Suprapubic skin (tissue), 4 donors: Measurements from ENCODE around the gene RNPEPL1. TPM values are rescaled to one million over a fixed set of nuclear protein-coding genes. Genes with fewer than 3 reads are reported as not detected.

Source experiments
- DNase-seq, 2 donors: peaks; one replicate each; pipeline ENCODE4 v3.0.0-alpha.2; 2019; ENCODE audit warnings: low spot score in 2 of 2
- H3K27ac ChIP-seq: fragments of 200-600 bp; sonication (generic); one replicate; pipeline ENCODE4 v1.5.1; 2019
- H3K27me3 ChIP-seq: fragments of 200-600 bp; sonication (generic); one replicate; pipeline ENCODE4 v1.5.1; 2019
- H3K36me3 ChIP-seq: fragments of 200-600 bp; sonication (generic); one replicate; pipeline ENCODE4 v1.5.1; 2019
- H3K4me1 ChIP-seq: fragments of 200-600 bp; sonication (generic); one replicate; pipeline ENCODE4 v1.5.1; 2019
- H3K4me3 ChIP-seq: fragments of 200-600 bp; sonication (generic); one replicate; pipeline ENCODE4 v1.5.1; 2019; ENCODE audit warnings: mild to moderate bottlenecking
- H3K9me3 ChIP-seq: fragments of 200-600 bp; sonication (generic); one replicate; pipeline ENCODE4 v1.5.1; 2019
- CTCF ChIP-seq, 2 donors: fragments of 200-600 bp in 1 of 2; fragments of 450-650 bp in 1 of 2; sonication (generic) in 1 of 2; IDR thresholded peaks; one replicate each; pipeline ENCODE4 v1.5.1; 2016 to 2019; ENCODE audit warnings: antibody characterized with exemption in 2 of 2, mild to moderate bottlenecking in 1 of 2, moderate library complexity in 1 of 2
- EP300 ChIP-seq: sonication (generic); formaldehyde crosslinking; IDR thresholded peaks from one replicate; pipeline ENCODE4 v1.6.1; 2017; ENCODE audit warnings: antibody characterized with exemption
- POLR2A ChIP-seq, 2 donors: fragments of 450-650 bp; IDR thresholded peaks; one replicate each; pipeline ENCODE4 v1.6.1; 2017; ENCODE audit warnings: antibody characterized with exemption in 2 of 2, mild to moderate bottlenecking in 2 of 2, moderate library complexity in 2 of 2
- POLR2AphosphoS5 ChIP-seq, 3 donors: sonication (generic); formaldehyde crosslinking; IDR thresholded peaks; one replicate each; pipeline ENCODE4 v1.6.1; 2017; ENCODE audit warnings: antibody characterized with exemption in 3 of 3
- WGBS: methylation state at CpG from one replicate; pipeline ENCODE4 v1.1.5; 2018; 5-methylcytosine and 5-hydroxymethylcytosine counted together
- total RNA-seq, 4 donors: library from RNA; depleted of rRNA; stranded (reverse); fragments of >200 nt; gene quantifications; one replicate each; pipeline ENCODE4 v1.1.0, GENCODE V29; 2016

The RNPEPL1 gene
- total RNA-seq, 4 donors from 2014 or later: 70.8 to 104 (median 72.6) TPM

- Histone ChIP-seq H3K4me1 (peaks cover 5% of the 10 kb centered on the region), H3K36me3 (no peaks in the 10 kb centered on the region), H3K4me3 (no peak overlapping the region), H3K27ac (no peak overlapping the region), H3K9me3 (no peaks in the 10 kb centered on the region), H3K27me3 (no peaks in the 10 kb centered on the region)
- 91% methylated on average over 6 of the region's 9 CpGs for WGBS
- DNase-seq: no peak
- TF ChIP-seq CTCF (IDR thresholded peaks at IDR 0.05): no peak
- TF ChIP-seq POLR2AphosphoS5 (IDR thresholded peaks at IDR 0.05): no peak
- no peak for TF ChIP-seq EP300
These were observed 53.8 kb downstream of the RNPEPL1 start for GRCh38 chr2:240622060-240622411.

GRCh38 chr2:240622531-240623235 lies 54.4 kb downstream of the RNPEPL1 start:
- 70% methylated on average over 19 of the region's 37 CpGs for WGBS
- H3K4me3 ChIP-seq: no peak overlapping the region
- H3K36me3 ChIP-seq: no peaks in the 10 kb centered on the region
- H3K4me1 ChIP-seq: peaks cover 5% of the 10 kb centered on the region
- H3K27me3 ChIP-seq: no peaks in the 10 kb centered on the region
- TF ChIP-seq CTCF (IDR thresholded peaks at IDR 0.05): no peak
- no peak for TF ChIP-seq POLR2AphosphoS5 (IDR thresholded peaks at IDR 0.05)
- no peak for TF ChIP-seq POLR2A (IDR thresholded peaks at IDR 0.05)
- TF ChIP-seq EP300: no peak
- no peaks in the 10 kb centered on the region for H3K9me3 ChIP-seq
- peak; percentile 61 to 75 for DNase-seq
- no peak overlapping the region for H3K27ac ChIP-seq

- H3K4me1 ChIP-seq: peaks cover 5% of the 10 kb centered on the region
- peak in 1 of 2 donors; percentile 74 for DNase-seq
- no peaks in the 10 kb centered on the region for H3K9me3 ChIP-seq
- WGBS: 87% methylated on average over 8 of the region's 10 CpGs
- no peaks in the 10 kb centered on the region for H3K36me3 ChIP-seq
- TF ChIP-seq EP300: no peak
- TF ChIP-seq CTCF (IDR thresholded peaks at IDR 0.05): no peak
- no peak for TF ChIP-seq POLR2A (IDR thresholded peaks at IDR 0.05)
- no peak for TF ChIP-seq POLR2AphosphoS5 (IDR thresholded peaks at IDR 0.05)
- H3K27me3 ChIP-seq: no peaks in the 10 kb centered on the region
- no peak overlapping the region for H3K27ac ChIP-seq
- H3K4me3 ChIP-seq: no peak overlapping the region
These were observed 55.3 kb downstream of the RNPEPL1 start for GRCh38 chr2:240623531-240624010.

GRCh38 chr2:240624011-240624949 lies 56.0 kb downstream of the RNPEPL1 start:
- Histone ChIP-seq H3K27ac (no peak overlapping the region), H3K27me3 (no peaks in the 10 kb centered on the region), H3K9me3 (no peaks in the 10 kb centered on the region), H3K36me3 (no peaks in the 10 kb centered on the region), H3K4me1 (peaks cover 5% of the 10 kb centered on the region), H3K4me3 (no peak overlapping the region)
- DNase-seq: peak; percentile 55 to 73
- WGBS: 69% methylated on average over 15 of the region's 24 CpGs
- TF ChIP-seq POLR2AphosphoS5 (IDR thresholded peaks at IDR 0.05): no peak
- no peak for TF ChIP-seq CTCF (IDR thresholded peaks at IDR 0.05)
